ENCODE measurements around the gene CHCHD10. TPM values are rescaled to one million over a fixed set of nuclear protein-coding genes. Genes with fewer than 3 reads are reported as not detected.
A peak's percentile ranks its signal among the peaks of the same experiment; 100 is the strongest.

The CHCHD10 gene
- total and polyA plus RNA-seq, 10 of the 15 experiments (the other 5 are each of a cell fraction or from before 2014, with no cell fraction given) = 13.2 to 241 (median 128) TPM

DNA sequence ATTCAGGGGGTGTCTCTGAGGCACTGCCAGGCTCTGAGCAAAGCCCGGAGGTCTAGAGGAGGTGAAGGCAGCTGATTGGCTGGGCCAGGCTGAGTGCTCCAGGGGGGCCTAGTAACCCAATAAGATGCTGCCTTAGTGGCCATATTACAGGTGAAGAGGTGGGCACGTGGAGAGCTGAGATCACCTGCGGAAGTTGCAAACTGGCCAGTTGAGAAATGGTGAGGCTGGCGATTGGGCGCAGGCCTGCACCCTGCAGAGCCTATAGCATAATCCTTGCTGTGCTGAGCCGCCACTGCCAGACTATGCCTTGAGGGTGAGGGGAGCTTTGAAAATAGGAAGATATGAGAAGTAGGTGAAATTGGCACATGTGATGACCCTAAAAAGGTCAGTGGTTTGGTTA lies 49.4 kb upstream of the CHCHD10 start:
- Histone ChIP-seq H3K9ac (ENCODE audit: control insufficient read depth, insufficient read depth, low read length) (no peak overlapping the region), H3K4me2 (ENCODE audit: control insufficient read depth, insufficient read depth) (no peak overlapping the region), H2AFZ (ENCODE audit: control insufficient read depth, low read depth, low read length) (no peak overlapping the region), H4K20me1 (ENCODE audit: control insufficient read depth, insufficient read depth) (no peaks in the 10 kb centered on the region; the same call in 1 of the 2 replicates), H3K36me3 (ENCODE audit: control insufficient read depth in 2 of 2, insufficient read depth in 2 of 2, low read length in 1 of 2) (peaks cover 11 to 34% of the 10 kb centered on the region in 2 experiments), H3K9me3 (replicated peaks; ENCODE audit: control insufficient read depth, insufficient read depth, low read length) (no peaks in the 10 kb centered on the region), H3K79me2 (ENCODE audit: control insufficient read depth, insufficient read depth, low read length) (no peaks in the 10 kb centered on the region), H3K4me1 (ENCODE audit: control insufficient read depth, insufficient read depth, low read length) (no peaks in the 10 kb centered on the region), H3K27me3 (replicated peaks in 1 of 2; ENCODE audit: control insufficient read depth in 2 of 2, insufficient read depth in 2 of 2, low read length in 1 of 2) (no peaks in the 10 kb centered on the region), H3K4me3 (no peak overlapping the region), H3K27ac (ENCODE audit: control insufficient read depth, insufficient read depth) (no peak overlapping the region)
- FAIRE-seq (no peak), ATAC-seq (no peak), DNase-seq (ENCODE audit: low read depth, low spot score) (no peak)
- ChIA-PET SMC1A (ENCODE audit: uncharacterized antibody, unreplicated experiment) (interaction anchor here (1.1 kb wide), 1 partner anchor 11 kb away, joined by 3 read pairs; no protein-coding TSS in a partner anchor), CTCF (no interaction called here), RAD21 (ENCODE audit: unreplicated experiment) (no interaction called here), POLR2A (no interaction called here)
- TF ChIP-seq TCF3 (IDR thresholded peaks at IDR 0.05; ENCODE audit: borderline replicate concordance, insufficient read depth, low read depth, low read length) (no peak), GATAD2B (conservative IDR thresholded peaks at IDR 0.05; ENCODE audit: low read depth) (no peak), SIX5 (IDR thresholded peaks at IDR 0.05; ENCODE audit: low read depth, low read length, severe bottlenecking) (no peak), ETV6 (conservative IDR thresholded peaks at IDR 0.05 in 1 of 2, IDR thresholded peaks at IDR 0.05 in 1 of 2; ENCODE audit: borderline replicate concordance in 1 of 2, low read depth in 1 of 2) (no peak), NR2C1 (IDR thresholded peaks at IDR 0.05) (no peak), SMARCA5 (IDR thresholded peaks at IDR 0.05) (no peak), FOXM1 (IDR thresholded peaks at IDR 0.05; ENCODE audit: low read depth, low read length) (no peak), MLLT1 (IDR thresholded peaks at IDR 0.05) (no peak), NFYA (IDR thresholded peaks at IDR 0.05; ENCODE audit: borderline replicate concordance, low read depth, low read length) (no peak), ZBED1 (IDR thresholded peaks at IDR 0.05; ENCODE audit: borderline replicate concordance) (no peak), TBL1XR1 (IDR thresholded peaks at IDR 0.05; ENCODE audit: low read depth, low read length) (no peak), ESRRA (IDR thresholded peaks at IDR 0.05; ENCODE audit: low read length) (no peak), IRF3 (IDR thresholded peaks at IDR 0.05) (no peak), PBX3 (IDR thresholded peaks at IDR 0.05; ENCODE audit: insufficient replicate concordance, low read depth, low read length) (no peak), ZNF207 (IDR thresholded peaks at IDR 0.05; ENCODE audit: borderline replicate concordance) (no peak), MXI1 (IDR thresholded peaks at IDR 0.05; ENCODE audit: low read depth, low read length) (no peak), MEF2A (IDR thresholded peaks at IDR 0.05; ENCODE audit: insufficient read depth, low read depth, low read length) (no peak)
- TF ChIP-seq, protein P1, sequence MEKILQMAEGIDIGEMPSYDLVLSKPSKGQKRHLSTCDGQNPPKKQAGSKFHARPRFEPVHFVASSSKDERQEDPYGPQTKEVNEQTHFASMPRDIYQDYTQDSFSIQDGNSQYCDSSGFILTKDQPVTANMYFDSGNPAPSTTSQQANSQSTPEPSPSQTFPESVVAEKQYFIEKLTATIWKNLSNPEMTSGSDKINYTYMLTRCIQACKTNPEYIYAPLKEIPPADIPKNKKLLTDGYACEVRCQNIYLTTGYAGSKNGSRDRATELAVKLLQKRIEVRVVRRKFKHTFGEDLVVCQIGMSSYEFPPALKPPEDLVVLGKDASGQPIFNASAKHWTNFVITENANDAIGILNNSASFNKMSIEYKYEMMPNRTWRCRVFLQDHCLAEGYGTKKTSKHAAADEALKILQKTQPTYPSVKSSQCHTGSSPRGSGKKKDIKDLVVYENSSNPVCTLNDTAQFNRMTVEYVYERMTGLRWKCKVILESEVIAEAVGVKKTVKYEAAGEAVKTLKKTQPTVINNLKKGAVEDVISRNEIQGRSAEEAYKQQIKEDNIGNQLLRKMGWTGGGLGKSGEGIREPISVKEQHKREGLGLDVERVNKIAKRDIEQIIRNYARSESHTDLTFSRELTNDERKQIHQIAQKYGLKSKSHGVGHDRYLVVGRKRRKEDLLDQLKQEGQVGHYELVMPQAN (conservative IDR thresholded peaks at IDR 0.05) = no peak
- WGBS (ENCODE audit: insufficient coverage, insufficient replicate concordance, low lambda C conversion rate, missing lambda C conversion rate) = 98% methylated on average over 6 of the region's 6 CpGs
- intact Hi-C loops (cut with micrococcal nuclease; ENCODE audit: unreplicated experiment) (no loop called here), in situ Hi-C loops (cut with MboI) (no loop called here)
- BruUV-seq (replicated peaks) = TSS peak; percentile 35

All from GM12878 (cell line).